GM18499 (cell line): ENCODE data around the gene LAS1L.
"Not testable (repeated sequence)": the region's sequence is repeated elsewhere in the genome, so short reads cannot be mapped to it uniquely, and the experiment has no call there.

Experiments
- ATAC-seq: cut with Tn5 transposase; IDR thresholded peaks from one replicate; pipeline ENCODE4 v1.9.1; 2021; ENCODE audit warnings: moderate number of reproducible peaks; ENCODE audit not compliant: insufficient read depth, unreplicated experiment

The LAS1L gene

DNA sequence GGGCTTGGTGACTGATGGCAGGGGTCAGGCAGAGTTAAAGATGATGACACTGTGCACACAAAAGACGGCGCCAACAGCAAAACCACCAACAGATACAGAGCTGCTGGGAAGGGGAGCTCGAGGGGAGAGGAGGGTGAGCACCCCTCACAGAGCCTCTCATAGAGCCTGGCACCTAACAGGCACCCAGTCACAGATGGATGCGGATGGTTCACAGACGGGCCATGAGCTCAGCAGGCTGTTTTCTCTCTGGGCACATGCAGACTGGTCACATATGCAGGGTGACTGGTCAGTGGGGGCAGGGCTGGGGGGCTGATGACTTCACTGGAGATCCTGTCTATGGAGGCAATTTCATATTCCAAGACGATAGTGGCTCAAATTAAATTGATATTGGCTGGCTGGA, 15.1 kb downstream of the LAS1L start:
- not testable (repeated sequence) for ATAC-seq

DNA sequence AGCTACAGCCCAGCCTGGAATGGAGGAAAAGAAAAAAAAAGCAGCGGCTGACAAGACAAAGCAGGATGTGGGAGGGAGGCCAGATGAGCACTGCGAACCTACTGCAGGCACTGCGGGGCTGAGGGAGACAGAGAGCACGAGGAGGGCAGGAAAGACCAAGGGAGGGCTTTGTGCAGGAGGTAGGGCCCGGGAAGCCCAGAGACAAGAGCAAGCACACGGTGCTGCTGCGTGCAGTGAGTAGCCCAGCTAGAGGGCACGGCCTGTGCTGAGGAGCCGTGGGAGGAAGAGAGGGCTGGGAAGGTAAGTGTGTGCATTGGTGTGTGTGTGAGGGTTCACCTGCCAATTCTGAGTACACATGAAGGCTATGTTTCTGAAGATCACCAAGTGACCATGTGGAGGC, 15.6 kb downstream of the LAS1L start:
- ATAC-seq = not testable (repeated sequence)

DNA sequence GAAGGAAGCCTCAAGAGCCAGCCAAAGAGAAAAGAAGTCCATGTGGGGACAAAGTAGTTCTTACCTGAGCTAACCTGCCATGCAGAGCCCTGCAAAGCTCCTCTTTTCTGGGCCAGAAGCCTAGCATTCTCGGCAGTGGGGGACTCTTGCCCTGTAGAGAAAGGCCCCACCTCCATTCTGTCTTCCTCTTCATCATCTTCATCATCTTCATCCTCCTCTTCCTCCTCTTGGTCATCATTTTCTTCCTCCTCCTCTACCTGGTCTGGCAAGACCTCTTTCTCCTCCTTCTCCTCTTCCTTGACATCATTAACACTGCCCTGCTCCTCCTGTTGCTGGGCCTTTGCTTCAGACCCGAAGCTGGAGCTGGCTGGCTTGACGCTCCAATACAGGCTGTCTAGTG, 16.7 kb downstream of the LAS1L start:
- ATAC-seq = no peak

DNA sequence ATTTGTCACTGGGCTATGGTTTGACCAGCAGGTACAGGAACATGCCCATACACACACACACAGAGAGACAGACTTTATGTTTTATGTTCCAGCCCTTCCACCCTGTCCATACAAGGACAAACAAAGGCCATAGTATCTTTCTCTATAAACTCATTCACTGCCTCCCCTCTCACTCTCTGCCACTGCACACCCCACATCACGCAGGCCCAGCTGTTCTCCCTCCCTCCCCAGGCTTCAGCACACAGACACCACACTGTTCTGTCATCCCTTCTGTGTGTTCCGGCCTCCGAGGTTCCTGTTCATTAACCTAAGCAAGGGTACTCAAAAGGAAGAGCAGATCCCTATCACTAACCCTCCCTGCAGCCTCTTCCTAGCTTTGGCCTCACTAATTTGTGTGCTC, 17.8 kb downstream of the LAS1L start:
- no peak for ATAC-seq

DNA sequence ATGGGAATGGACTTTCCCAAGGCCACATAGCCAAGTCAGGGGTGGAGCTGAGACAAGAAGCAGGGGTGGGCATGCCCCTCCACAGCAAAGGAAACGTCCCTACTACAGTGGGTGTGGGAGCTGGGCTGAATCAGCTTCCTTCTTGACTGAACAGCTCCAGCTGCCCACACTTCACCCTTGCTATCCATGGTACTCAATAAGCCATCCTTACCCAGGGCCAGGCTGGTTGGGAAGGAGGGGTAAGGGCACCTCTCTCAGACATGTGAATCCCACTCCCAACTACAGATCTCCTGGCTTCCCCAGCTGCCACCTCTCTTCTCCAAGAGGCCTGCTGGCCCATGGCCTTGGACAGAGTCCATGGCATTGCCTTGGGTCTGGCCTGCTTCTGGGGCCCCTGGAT, 21.0 kb downstream of the LAS1L start:
- ATAC-seq = no peak

DNA sequence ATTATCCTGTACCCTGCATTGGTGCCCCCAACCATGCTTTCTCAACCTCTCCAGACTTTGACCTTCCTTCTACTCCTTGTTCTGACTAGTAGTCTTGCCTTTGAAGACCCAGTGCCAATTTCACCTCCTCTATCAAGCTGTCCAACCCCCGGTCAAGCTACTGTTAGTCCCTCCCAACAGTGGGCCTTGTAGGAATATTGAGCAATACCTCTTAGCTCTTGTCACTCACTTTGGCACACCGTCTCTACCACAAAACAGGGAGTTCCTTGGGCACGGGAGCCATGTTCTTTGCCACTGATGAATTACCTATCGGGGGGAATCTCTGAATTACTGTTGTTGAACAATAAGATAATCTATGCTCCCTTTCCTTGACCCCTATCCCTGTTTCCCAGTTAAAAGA, 25.2 kb downstream of the LAS1L start:
- no peak for ATAC-seq

DNA sequence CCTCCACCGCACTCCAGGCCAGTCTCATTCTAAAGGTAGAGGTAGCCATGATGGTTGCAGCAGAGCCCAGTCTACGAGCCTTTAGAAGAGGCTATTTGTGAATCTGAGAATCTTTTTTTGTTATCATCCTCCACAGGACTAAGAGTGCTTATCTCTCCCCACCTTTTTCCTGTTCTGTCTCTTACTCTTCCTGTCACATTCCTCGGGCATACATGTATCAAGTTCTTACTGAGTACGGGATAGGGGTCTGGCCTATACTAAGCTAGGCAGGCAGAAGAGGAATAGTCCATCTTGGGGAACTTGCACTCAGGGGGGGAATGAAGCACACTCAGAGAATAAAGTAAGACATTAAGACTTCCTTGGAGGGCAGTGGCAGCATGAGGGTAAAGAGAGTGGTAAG, 25.7 kb downstream of the LAS1L start:
- ATAC-seq = no peak

DNA sequence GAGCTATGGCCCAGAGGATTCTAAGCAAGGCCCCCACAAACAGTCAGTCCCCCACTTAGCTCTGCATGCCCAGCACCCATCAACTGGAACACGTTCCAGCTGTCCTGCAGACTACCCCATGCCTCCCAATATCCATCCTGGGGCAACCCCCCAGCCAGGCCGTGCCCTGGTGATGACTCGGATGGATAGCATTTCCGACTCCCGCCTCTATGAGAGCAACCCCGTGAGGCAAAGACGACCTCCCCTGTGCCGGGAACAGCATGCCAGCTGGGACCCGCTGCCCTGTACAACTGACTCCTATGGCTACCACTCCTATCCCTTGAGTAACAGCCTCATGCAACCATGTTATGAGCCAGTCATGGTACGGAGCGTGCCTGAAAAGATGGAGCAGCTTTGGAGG, 32.0 kb downstream of the LAS1L start:
- ATAC-seq = no peak

DNA sequence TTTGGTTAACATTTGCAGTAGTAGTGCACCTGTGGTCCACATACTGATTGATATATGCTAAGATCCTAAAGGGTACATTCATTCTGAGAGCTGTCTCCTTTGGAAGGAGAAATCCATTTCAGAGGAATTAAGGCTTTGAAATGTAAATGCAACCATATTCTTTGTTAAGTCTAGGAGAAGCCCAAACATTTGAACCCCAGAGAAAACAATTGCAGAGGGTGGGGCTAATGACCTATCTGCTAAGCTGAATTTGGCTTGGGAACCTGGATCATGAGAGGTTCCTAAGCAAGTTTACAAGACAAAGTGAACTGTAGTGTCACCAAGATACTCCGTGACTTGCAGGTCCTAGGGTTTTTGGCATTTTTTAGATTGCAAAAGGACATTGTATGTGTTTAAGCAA, 41.2 kb downstream of the LAS1L start:
- no peak for ATAC-seq

DNA sequence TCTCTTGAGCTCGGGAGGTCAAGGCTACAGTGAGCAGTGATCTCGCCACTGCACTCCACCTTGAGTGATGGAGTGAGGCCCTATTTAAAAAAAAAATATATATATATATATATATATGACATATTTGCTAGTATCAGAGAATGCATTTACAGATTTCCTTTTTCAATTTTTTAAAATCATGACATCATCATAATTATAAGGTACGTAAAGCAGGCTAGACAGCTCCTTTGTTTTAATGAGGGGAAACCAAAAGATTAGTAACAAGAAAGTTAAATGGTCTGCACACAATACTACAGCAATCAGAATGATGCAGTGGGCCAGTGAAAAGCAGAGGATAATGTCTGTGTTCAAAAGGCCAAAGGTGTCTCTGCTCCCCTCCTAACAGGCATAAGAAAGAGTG, 43.0 kb downstream of the LAS1L start:
- ATAC-seq = no peak

DNA sequence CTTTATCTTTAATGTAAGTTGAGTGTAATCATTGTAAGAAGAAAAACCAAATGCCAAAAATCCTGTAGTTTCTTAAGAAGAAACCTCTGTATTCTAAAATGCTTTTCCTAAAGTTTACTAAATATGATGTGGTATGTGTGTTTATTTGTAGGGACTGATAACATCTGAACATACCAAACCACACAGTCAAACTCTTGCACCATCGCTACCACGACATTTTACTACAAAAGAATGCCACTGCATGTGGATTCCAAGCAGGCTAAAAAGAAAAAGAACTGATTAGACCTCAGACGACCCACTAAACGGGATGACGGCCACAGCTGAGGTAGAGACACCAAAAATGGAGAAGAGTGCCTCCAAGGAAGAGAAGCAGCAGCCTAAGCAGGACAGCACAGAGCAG, 46.1 kb downstream of the LAS1L start:
- ATAC-seq = no peak

DNA sequence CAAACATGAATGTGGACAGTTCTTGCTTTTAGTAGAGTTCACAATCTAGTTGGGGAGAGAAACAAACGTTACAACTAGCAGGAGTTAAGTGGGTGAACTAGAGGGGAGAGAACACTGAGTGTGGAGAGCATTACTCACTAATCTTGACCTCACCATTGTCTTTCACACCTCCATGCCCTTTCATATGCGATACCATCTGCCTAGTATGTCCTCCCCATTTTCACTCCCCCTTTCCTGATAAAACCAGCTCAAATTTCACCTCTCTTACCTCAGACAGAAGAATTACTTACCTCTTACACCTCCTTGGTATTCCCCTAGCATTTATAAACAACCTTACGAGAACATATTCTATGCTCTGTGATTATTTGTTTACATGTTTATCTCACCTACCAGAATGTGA, 53.6 kb downstream of the LAS1L start:
- no peak for ATAC-seq

DNA sequence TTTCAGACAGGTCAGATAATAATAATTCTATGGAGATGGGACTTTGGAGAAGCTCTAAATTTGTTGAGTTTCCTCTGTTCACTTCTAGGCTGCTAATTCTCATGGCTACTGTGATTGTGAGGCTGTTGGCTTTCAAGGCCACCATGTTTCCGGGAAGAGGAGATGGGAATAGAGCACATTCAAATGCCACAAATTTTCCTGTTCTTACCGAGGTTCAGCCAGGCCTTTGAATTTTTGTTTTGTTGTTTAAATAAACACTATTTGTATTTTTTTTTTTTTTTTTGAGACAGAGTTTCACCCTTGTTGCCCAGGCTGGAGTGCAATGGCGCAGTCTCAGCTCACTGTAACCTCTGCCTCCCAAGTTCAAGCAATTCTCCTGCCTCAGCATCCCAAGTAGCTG, 55.5 kb downstream of the LAS1L start:
- not testable (repeated sequence) for ATAC-seq

DNA sequence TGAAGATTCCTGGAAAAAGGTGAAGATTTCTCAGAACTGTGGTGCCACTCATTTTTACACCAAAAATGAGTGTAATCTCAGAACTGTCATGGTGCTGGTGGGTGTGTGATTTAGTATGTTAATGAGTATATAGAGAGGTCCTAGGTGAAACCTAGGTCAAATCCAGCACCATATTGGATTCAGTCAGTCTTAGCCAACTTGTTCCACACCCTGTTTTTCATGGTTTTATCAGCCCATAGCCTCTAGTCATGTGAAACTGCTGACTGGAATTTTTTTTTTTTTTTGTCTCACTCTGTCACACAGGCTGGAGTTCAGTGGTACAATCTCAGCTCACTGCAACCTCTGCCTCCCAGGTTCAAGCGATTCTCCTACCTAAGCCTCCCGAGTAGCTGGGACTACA, 58.0 kb downstream of the LAS1L start:
- no peak for ATAC-seq

DNA sequence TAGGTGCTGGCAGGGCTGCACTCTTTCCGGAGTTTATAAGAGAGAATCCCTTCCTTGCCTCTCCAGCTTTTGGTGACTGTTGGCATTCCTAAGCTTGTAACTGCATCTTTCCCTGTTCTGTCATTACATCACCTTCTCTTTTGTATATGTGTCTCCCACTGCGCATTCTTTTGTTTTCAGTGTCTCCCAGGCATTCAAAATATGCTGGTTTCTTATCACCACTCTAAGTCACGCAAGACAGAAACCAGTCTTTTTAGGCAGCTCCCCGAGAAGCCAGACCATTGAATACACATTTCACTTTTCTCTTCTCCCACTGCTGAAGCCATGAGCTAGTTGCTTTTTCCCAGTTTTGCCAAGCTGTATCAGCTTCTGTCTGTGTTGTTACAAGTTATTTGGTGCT, 71.0 kb downstream of the LAS1L start:
- ATAC-seq = no peak
